Activated CD8-positive, alpha-beta memory T cell treated with anti-CD3 and anti-CD28 coated beads, Interleukin-2, amount 10 ng/mL, durations not matched to agents 7 days and 5 days (primary cell): Measurements from ENCODE around the gene FHOD3. TPM values are rescaled to one million over a fixed set of nuclear protein-coding genes. Genes with fewer than 3 reads are reported as not detected.

Experiments used
- ATAC-seq: fragments of 150-1000 bp; cut with Tn5 transposase; one replicate; pipeline ENCODE4 v1.10.0; 2021; ENCODE audit warnings: moderate library complexity
- CTCF ChIA-PET: fragments of 350-600 bp; sonication (Branson Sonifier 250); formaldehyde crosslinking; loops from one replicate; lab custom pipeline; 2021; ENCODE audit warnings: antibody characterized with exemption; lab: Charles Lee
- DNase-seq: peaks from one replicate; pipeline ENCODE4 v3.0.0-alpha.2; 2020
- H3K27ac Mint-ChIP-seq: one replicate; pipeline ENCODE4 v1.8.0; 2021; ENCODE audit warnings: mild to moderate bottlenecking, mixed read lengths
- H3K27me3 Mint-ChIP-seq: one replicate; pipeline ENCODE4 v1.8.0; 2021; ENCODE audit warnings: mixed read lengths
- H3K36me3 Mint-ChIP-seq: one replicate; pipeline ENCODE4 v1.8.0; 2021; ENCODE audit warnings: mild to moderate bottlenecking, mixed read lengths
- H3K4me1 Mint-ChIP-seq: one replicate; pipeline ENCODE4 v1.8.0; 2021; ENCODE audit warnings: mixed read lengths
- H3K4me3 Mint-ChIP-seq: one replicate; pipeline ENCODE4 v1.8.0; 2021; ENCODE audit warnings: mild to moderate bottlenecking, moderate library complexity, mixed read lengths
- H3K9me3 Mint-ChIP-seq: one replicate; pipeline ENCODE4 v1.8.0; 2022; ENCODE audit warnings: low read depth, mixed read lengths
- total RNA-seq, 2 experiments: library from RNA; stranded (reverse); gene quantifications; one replicate each; pipeline ENCODE4 v1.2.3, GENCODE V29; 2021

The FHOD3 gene
- total RNA-seq, 2 experiments from 2014 or later, result not detected

GRCh38 chr18:36281936-36282335 lies 15.6 kb upstream of the FHOD3 start:
- CTCF ChIA-PET, result interaction anchor here (1.7 to 4.5 kb wide), 3 partner anchors 187 to 526 kb away, joined by 5 to 44 read pairs (median 8); no protein-coding TSS in a partner anchor
- H3K4me1 Mint-ChIP-seq, result no peaks in the 10 kb centered on the region
- no peaks in the 10 kb centered on the region for H3K36me3 Mint-ChIP-seq
- no peaks in the 10 kb centered on the region for H3K9me3 Mint-ChIP-seq
- no peak overlapping the region for H3K27ac Mint-ChIP-seq
- DNase-seq (no peak), ATAC-seq (no peak)
- peaks cover 53% of the 10 kb centered on the region for H3K27me3 Mint-ChIP-seq
- no peak overlapping the region for H3K4me3 Mint-ChIP-seq

- no peak overlapping the region for H3K27ac Mint-ChIP-seq
Observed at GRCh38 chr18:36283448-36283847, 14.1 kb upstream of the FHOD3 start.

GRCh38 chr18:36284268-36284667 lies 13.2 kb upstream of the FHOD3 start:
- CTCF ChIA-PET, result interaction anchor here (0.6 to 4.5 kb wide), 17 partner anchors 9 to 528 kb away, joined by 3 to 44 read pairs (median 4); no protein-coding TSS in a partner anchor
- H3K27me3 Mint-ChIP-seq, result peaks cover 50% of the 10 kb centered on the region
- no peak for DNase-seq
- H3K4me3 Mint-ChIP-seq, result no peak overlapping the region
- no peaks in the 10 kb centered on the region for H3K9me3 Mint-ChIP-seq
- no peaks in the 10 kb centered on the region for H3K4me1 Mint-ChIP-seq
- H3K36me3 Mint-ChIP-seq, result no peaks in the 10 kb centered on the region
- no peak overlapping the region for H3K27ac Mint-ChIP-seq
- no peak for ATAC-seq

More at GRCh38 chr18:36283448-36283847, 14.1 kb upstream of the FHOD3 start:
- Mint-ChIP-seq H3K4me3 (no peak overlapping the region), H3K36me3 (no peaks in the 10 kb centered on the region), H3K4me1 (no peaks in the 10 kb centered on the region), H3K9me3 (no peaks in the 10 kb centered on the region), H3K27me3 (peaks cover 50% of the 10 kb centered on the region)
- CTCF ChIA-PET, result interaction anchor here (0.5 to 4.5 kb wide), 7 partner anchors 8 to 266 kb away, joined by 3 to 44 read pairs (median 4); no protein-coding TSS in a partner anchor
- no peak for ATAC-seq
- DNase-seq, result no peak

- CTCF ChIA-PET, result interaction anchor here (0.6 to 4.5 kb wide), 17 partner anchors 8 to 528 kb away, joined by 3 to 44 read pairs (median 4); no protein-coding TSS in a partner anchor
- H3K36me3 Mint-ChIP-seq, result no peaks in the 10 kb centered on the region
- DNase-seq (peak; percentile 57), ATAC-seq (no peak)
- no peaks in the 10 kb centered on the region for H3K4me1 Mint-ChIP-seq
- H3K27me3 Mint-ChIP-seq, result peaks cover 50% of the 10 kb centered on the region
- no peaks in the 10 kb centered on the region for H3K9me3 Mint-ChIP-seq
- no peak overlapping the region for H3K27ac Mint-ChIP-seq
- no peak overlapping the region for H3K4me3 Mint-ChIP-seq
Observed at GRCh38 chr18:36284671-36285295, 12.7 kb upstream of the FHOD3 start.

GRCh38 chr18:36287653-36288052 lies 9.9 kb upstream of the FHOD3 start:
- CTCF ChIA-PET, result interaction anchor here (0.9 to 3.0 kb wide), 2 partner anchors 192 to 532 kb away, joined by 3 to 13 read pairs; no protein-coding TSS in a partner anchor
- Mint-ChIP-seq H3K27ac (no peak overlapping the region), H3K36me3 (no peaks in the 10 kb centered on the region), H3K9me3 (no peaks in the 10 kb centered on the region), H3K27me3 (peaks cover 40% of the 10 kb centered on the region), H3K4me1 (no peaks in the 10 kb centered on the region), H3K4me3 (no peak overlapping the region)
- ATAC-seq (no peak), DNase-seq (no peak)

- Mint-ChIP-seq H3K4me1 (no peaks in the 10 kb centered on the region), H3K4me3 (no peak overlapping the region), H3K27ac (no peak overlapping the region), H3K27me3 (peaks cover 37% of the 10 kb centered on the region), H3K36me3 (no peaks in the 10 kb centered on the region), H3K9me3 (no peaks in the 10 kb centered on the region)
- DNase-seq, result no peak
- CTCF ChIA-PET, result interaction anchor here (3.0 kb wide), 1 partner anchor 193 kb away, joined by 13 read pairs; no protein-coding TSS in a partner anchor
- no peak for ATAC-seq
Observed at GRCh38 chr18:36288689-36289088, 8.8 kb upstream of the FHOD3 start.

GRCh38 chr18:36294031-36294430 lies 3.5 kb upstream of the FHOD3 start:
- CTCF ChIA-PET, result no interaction called here
- Mint-ChIP-seq H3K36me3 (no peaks in the 10 kb centered on the region), H3K4me3 (no peak overlapping the region)

GRCh38 chr18:36295214-36295613 lies 2.3 kb upstream of the FHOD3 start:
- no peaks in the 10 kb centered on the region for H3K9me3 Mint-ChIP-seq
- DNase-seq (no peak), ATAC-seq (no peak)
- peaks cover 27% of the 10 kb centered on the region for H3K27me3 Mint-ChIP-seq
- CTCF ChIA-PET, result no interaction called here
- H3K4me1 Mint-ChIP-seq, result no peaks in the 10 kb centered on the region
- H3K27ac Mint-ChIP-seq, result no peak overlapping the region
- no peaks in the 10 kb centered on the region for H3K36me3 Mint-ChIP-seq
- no peak overlapping the region for H3K4me3 Mint-ChIP-seq

More at GRCh38 chr18:36294031-36294430, 3.5 kb upstream of the FHOD3 start:
- Mint-ChIP-seq H3K4me1 (no peaks in the 10 kb centered on the region), H3K27me3 (peaks cover 23% of the 10 kb centered on the region), H3K27ac (no peak overlapping the region), H3K9me3 (no peaks in the 10 kb centered on the region)
- DNase-seq, result no peak
- no peak for ATAC-seq

- H3K27me3 Mint-ChIP-seq, result peaks cover 34% of the 10 kb centered on the region
- H3K4me3 Mint-ChIP-seq, result no peak overlapping the region
- no peak for ATAC-seq
- no peaks in the 10 kb centered on the region for H3K36me3 Mint-ChIP-seq
- H3K27ac Mint-ChIP-seq, result no peak overlapping the region
- H3K4me1 Mint-ChIP-seq, result no peaks in the 10 kb centered on the region
- no peak for DNase-seq
- H3K9me3 Mint-ChIP-seq, result no peaks in the 10 kb centered on the region
- CTCF ChIA-PET, result no interaction called here
Observed at GRCh38 chr18:36295880-36296301, 1.6 kb upstream of the FHOD3 start.

GRCh38 chr18:36296650-36297416 lies 680 bp upstream of the FHOD3 start:
- H3K27ac Mint-ChIP-seq, result no peak overlapping the region
- peaks cover 36% of the 10 kb centered on the region for H3K27me3 Mint-ChIP-seq
- DNase-seq (no peak), ATAC-seq (no peak)
- no peak overlapping the region for H3K4me3 Mint-ChIP-seq
- H3K9me3 Mint-ChIP-seq, result no peaks in the 10 kb centered on the region
- CTCF ChIA-PET, result no interaction called here
- no peaks in the 10 kb centered on the region for H3K36me3 Mint-ChIP-seq
- H3K4me1 Mint-ChIP-seq, result no peaks in the 10 kb centered on the region

- H3K36me3 Mint-ChIP-seq, result no peaks in the 10 kb centered on the region
- ATAC-seq, result no peak
- CTCF ChIA-PET, result no interaction called here
Observed at GRCh38 chr18:36298126-36298741, 721 bp downstream of the FHOD3 start.

GRCh38 chr18:36299015-36299414 lies 1.5 kb downstream of the FHOD3 start:
- CTCF ChIA-PET, result no interaction called here
- Mint-ChIP-seq H3K27ac (no peak overlapping the region), H3K9me3 (no peaks in the 10 kb centered on the region), H3K36me3 (no peaks in the 10 kb centered on the region), H3K4me1 (no peaks in the 10 kb centered on the region), H3K27me3 (peaks cover 41% of the 10 kb centered on the region), H3K4me3 (no peak overlapping the region)
- no peak for ATAC-seq
- no peak for DNase-seq

More at GRCh38 chr18:36298126-36298741, 721 bp downstream of the FHOD3 start:
- Mint-ChIP-seq H3K4me1 (no peaks in the 10 kb centered on the region), H3K4me3 (no peak overlapping the region), H3K27ac (no peak overlapping the region), H3K27me3 (peaks cover 35% of the 10 kb centered on the region), H3K9me3 (no peaks in the 10 kb centered on the region)
- DNase-seq, result no peak

- no peaks in the 10 kb centered on the region for H3K9me3 Mint-ChIP-seq
- H3K4me1 Mint-ChIP-seq, result no peaks in the 10 kb centered on the region
- ATAC-seq (no peak), DNase-seq (no peak)
- no peaks in the 10 kb centered on the region for H3K36me3 Mint-ChIP-seq
- H3K27me3 Mint-ChIP-seq, result peaks cover 49% of the 10 kb centered on the region
- no peak overlapping the region for H3K4me3 Mint-ChIP-seq
- CTCF ChIA-PET, result no interaction called here
- H3K27ac Mint-ChIP-seq, result no peak overlapping the region
Observed at GRCh38 chr18:36300211-36300610, 2.7 kb downstream of the FHOD3 start.
